ENCODE data around the gene ZNF438.
"Not testable (repeated sequence)": the region's sequence is repeated elsewhere in the genome, so short reads cannot be mapped to it uniquely, and the experiment has no call there.

ZNF438 gene

GRCh38 chr10:30940256-30940655 lies 91.4 kb downstream of the ZNF438 start:
- DNase-seq (ENCODE audit: low read depth), result no peak

DNA sequence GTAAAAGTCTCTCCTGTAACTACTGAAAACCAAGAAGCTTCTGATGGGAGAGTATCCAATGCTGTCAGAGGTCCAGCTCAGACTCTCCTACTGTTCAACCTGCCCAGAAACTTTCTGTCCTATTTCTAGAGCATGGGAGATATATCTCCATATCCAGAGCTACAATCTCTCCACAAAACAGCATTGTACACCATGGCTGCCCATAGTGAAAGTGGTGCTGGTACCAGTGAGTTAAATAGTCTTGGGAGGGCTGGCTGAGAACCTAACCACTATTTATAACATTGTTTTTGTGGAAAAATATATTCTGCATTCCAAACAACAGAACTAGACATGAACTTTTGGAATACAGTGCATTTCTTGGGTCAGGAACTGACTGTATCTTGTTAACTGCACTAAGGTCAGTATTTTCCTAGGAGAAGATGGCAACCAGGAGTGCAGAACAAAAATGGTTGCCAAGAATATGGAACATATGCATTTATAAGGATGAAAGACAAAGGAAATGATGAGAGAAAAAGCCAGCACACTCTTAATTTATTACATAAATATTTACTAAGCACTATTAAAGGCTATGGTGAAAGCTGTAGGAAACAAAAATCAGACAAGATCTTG lies 91.9 kb downstream of the ZNF438 start:
- DNase-seq (ENCODE audit: low read depth), result no peak

- no peak for DNase-seq (ENCODE audit: low read depth)
Measured at GRCh38 chr10:30935078-30935477, 96.6 kb downstream of the ZNF438 start.

DNA sequence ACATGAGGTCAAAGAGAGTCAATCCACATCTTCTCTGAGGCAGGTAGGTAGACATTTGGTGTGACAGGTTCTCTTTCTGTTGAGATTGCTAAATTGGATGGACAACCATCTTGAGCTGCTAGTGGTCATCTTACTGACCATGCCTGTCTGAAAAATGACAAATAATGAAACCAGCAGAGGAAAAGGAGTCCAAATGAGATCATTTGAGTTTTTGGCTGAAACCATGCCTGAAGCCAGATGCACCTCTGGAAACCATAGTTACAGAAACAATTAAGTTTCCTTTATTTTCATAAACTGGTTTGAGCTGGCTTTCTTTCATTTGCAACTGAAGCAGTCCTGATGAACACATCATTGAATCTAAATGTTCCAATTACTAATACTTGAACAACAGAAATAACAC lies 100.6 kb downstream of the ZNF438 start:
- DNase-seq (ENCODE audit: low read depth), result no peak

DNA sequence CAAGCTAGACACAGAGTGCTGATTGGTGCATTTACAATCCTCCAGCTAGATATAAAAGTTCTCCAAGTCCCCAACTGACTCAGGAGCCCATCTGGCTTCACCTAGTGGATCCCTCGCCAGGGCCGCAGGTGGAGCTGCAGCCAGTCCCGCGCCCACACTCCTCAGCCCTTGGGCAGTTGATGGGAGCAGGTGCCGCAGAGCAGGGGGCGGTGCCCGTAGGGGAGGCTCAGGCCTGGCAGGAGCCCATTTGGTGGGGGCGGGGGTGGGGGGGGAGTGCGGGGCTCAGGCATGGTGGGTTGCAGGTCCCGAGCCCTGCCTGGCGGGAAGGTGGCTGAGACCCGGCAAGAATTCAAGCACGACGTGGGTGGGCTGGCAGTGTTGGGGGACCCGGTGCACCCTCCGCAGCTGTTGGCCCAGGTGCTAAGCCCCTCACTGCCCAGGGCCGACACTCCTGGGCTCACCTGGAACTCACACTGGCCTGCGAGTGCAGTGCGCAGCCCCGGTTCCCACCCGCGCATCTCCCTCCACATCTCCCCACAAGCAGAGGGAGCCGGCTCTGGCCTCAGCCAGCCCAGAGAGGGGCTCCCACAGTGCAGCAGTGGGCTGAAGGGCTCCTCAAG lies 101.7 kb downstream of the ZNF438 start:
- no peak for DNase-seq (ENCODE audit: low read depth)

- not testable (repeated sequence) for DNase-seq (ENCODE audit: low read depth)
Measured at GRCh38 chr10:30929311-30929729, 102.3 kb downstream of the ZNF438 start.

GRCh38 chr10:30928742-30929141 lies 102.9 kb downstream of the ZNF438 start:
- DNase-seq (ENCODE audit: low read depth), result no peak

DNA sequence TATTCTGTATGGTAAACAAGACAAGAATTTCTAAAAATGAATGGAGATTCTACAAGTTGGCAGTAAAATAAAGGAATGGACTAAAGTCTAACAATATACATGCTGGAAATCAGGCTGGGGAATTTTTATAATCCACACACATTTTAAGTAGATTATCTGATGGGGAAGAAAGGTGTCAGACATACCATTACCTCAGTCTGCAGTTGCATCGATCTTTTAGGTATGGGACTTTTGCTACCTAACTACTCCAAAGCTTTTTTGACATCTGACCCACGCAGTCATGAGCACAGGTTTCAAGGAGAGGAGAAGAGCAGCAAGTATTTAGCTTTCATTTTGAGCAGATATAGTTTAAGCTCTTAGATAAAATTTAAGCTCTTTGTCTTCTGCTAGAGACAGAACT lies 113.0 kb downstream of the ZNF438 start:
- DNase-seq (ENCODE audit: low read depth), result no peak

DNA sequence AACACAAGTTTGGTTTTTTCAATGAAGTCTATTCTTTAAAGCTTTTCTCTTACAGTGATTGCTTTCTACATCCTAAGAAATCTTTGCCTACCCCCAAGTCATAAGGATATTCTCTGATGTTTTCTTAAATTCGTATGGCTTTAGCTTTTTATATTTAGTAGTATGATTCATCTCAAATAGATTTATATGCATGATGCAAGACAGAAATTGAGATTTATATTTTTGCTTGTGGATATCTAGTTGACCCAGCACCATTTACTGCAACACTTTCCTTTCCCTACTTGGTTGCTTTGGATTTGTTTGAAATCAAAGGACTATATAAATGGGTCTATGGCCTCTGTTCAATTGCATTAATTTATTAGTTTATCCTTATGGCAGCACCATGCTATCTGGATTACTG lies 113.9 kb downstream of the ZNF438 start:
- peak; percentile 21 for DNase-seq (ENCODE audit: low read depth)

GRCh38 chr10:30917067-30917466 lies 114.6 kb downstream of the ZNF438 start:
- no peak for DNase-seq (ENCODE audit: low read depth)

DNA sequence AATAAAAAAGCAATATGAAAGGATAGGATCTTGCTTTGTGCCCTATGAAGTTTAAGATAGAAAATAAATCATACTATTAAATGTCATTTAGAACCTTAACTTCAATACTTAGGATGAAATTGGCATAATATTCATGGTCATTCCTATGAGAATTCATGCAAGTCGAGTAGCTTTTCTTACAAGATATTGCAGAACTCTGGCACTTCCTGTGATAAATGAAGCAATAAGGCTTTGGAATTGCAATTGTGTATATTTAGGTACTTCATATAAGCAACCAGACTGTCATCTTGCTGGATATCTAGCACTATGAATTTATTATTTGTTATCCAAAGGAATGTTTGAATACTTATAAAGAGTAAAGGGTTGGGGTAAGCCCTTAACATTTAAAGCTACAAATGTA lies 116.5 kb downstream of the ZNF438 start:
- peak; percentile 77 for DNase-seq (ENCODE audit: low read depth)

GRCh38 chr10:30911303-30911863 lies 120.3 kb downstream of the ZNF438 start:
- DNase-seq (ENCODE audit: low read depth), result peak; percentile 8

DNA sequence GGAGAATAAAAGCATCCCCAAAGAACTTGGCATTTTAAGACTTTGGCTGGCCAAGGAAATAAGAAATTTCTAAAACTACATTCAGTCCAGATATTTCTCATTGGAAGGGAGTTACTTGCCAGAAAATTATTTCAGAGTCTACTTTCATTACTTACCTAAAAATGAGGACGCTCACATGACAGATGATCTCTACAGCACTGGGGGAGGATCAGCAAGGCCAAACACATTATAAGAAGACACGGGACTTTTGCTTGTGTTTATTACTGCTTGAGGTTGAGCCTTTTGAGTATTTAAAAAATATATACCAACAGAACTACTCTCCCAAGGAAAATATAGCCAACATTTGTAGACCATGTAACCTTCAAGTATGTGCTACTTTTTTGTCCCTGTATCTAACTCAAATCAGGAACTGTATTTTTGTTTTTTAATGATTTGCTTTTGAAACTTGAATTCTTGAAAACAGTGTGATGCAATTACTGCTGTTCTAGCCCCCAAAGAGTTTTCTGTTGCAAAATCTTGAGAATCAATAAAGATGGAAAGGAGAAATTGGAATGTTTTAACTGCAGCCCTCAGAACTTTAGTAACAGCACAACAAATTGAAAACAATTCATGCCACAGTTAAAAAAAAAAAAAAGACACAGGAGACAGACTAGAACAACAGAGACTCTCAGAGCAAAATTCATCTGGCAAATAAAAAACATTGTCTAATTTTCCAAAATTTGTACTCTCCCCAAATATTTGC lies 128.1 kb downstream of the ZNF438 start:
- DNase-seq (ENCODE audit: low read depth), result no peak

DNA sequence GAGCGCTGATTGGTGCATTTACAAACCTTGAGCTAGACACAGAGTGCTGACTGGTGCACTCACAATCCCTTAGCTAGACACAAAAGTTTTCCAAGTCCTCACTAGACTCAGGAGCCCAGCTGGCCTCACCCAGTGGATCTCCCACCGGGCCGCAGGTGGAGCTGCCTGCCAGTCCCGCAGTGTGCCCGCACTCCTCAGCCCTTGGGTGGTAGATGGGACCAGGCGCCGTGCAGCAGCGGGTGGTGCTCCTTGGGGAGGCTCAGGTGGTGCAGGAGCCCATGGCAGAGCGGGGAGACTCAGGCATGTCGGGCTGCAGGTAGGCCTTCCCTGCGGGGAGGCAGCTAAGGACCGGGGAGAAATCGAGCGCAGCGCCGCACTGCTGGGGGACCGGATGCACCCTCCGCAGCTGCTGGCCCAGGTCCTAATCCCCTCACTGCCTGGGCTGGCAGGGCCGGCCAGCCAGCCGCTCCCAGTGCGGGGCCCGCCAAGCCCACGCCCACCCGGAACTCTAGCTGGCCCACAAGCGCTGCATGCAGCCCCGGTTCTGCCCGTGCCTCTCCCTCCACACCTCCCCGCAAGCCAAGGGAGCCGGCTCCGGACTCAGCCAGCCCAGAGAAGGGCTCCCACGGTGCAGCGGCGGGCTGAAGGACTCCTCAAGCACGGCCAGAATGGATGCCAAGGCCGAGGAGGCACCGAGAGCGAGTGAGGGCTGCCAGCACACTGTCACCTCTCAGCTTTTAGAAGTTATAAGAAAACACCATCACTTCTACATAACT lies 128.9 kb downstream of the ZNF438 start:
- DNase-seq (ENCODE audit: low read depth), result no peak

- DNase-seq (ENCODE audit: low read depth), result not testable (repeated sequence)
Measured at GRCh38 chr10:30901487-30901886, 130.2 kb downstream of the ZNF438 start.

DNA sequence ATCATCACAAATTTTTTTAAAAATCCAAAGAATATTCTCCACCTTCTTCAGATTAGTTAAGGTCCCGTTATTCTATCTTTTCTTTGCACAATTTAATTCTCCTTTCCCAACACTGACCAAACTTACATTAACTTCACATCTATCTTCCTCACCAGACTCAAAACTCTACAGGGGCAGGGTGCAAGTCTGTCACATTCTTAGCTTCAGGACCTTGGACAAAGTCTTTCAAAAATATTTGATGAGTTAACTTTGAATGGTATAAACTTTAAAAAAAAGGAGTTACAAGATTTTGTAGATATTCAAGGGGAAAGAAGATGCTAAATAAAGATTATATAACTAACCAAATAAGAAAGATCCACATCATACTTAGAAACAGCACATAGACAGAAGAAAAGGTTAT lies 132.7 kb downstream of the ZNF438 start:
- no peak for DNase-seq (ENCODE audit: low read depth)

GRCh38 chr10:30897547-30897946 lies 134.1 kb downstream of the ZNF438 start:
- no peak for DNase-seq (ENCODE audit: low read depth)

- DNase-seq (ENCODE audit: low read depth), result no peak
Measured at GRCh38 chr10:30897048-30897447, 134.6 kb downstream of the ZNF438 start.

GRCh38 chr10:30894221-30894620 lies 137.4 kb downstream of the ZNF438 start:
- DNase-seq (ENCODE audit: low read depth), result no peak

- peak; percentile 57 for DNase-seq (ENCODE audit: low read depth)
Measured at GRCh38 chr10:30893208-30893607, 138.5 kb downstream of the ZNF438 start.

DNA sequence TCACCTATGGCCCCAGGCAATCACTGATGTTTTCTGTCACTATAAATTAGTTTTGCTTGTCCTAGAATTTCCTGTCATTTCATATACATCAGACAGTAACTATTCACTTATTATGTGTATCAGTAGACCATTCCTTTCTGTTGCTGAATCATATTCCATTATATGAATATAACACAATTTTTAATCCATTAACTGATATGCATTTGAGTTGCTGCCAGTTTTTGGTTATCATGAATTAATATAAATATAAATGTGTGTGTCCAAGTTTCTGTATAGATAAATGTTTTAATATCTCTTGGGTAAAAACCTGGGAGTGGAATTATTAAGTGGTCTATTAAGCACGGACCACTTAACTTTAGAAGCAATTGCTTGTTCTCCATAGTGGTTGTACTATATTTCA lies 143.8 kb downstream of the ZNF438 start:
- no peak for DNase-seq (ENCODE audit: low read depth)

DNA sequence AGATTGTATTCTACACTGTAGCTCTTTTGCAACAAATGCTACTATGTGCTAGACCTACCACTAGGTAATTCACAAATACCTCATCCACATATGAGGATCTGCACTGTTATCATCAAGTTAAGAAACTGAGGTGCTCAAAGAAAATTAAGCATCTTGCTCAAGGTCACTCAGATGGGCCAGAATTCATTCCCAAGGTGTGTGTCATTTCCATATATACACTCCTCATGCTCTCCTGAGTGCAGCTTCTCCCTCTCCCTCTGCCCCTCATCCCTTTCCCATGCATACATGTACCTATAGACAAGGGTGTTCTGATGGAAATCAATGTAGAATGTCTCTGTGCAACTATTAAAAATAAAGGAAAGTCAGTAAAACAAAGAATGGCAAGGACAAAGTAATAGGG lies 146.2 kb downstream of the ZNF438 start:
- DNase-seq (ENCODE audit: low read depth), result no peak

Data from fibroblast of gingiva (primary cell).